22Rv1 (cell line): ENCODE data around the gene CCDC188.

Source experiments
- H3K27ac ChIP-seq: fragments of 450-650 bp; 2 replicates; pipeline ENCODE4 v1.5.1; 2017
- ZFX ChIP-seq: fragments of 450-650 bp; IDR thresholded peaks from 2 replicates; pipeline ENCODE4 v1.6.1; 2017; ENCODE audit warnings: antibody characterized with exemption, borderline replicate concordance
- TF ChIP-seq, protein P1 (sequence below): fragments of 450-650 bp; IDR thresholded peaks from 2 replicates; pipeline ENCODE4 v1.5.1; 2017; ENCODE audit warnings: mild to moderate bottlenecking

The CCDC188 gene

DNA sequence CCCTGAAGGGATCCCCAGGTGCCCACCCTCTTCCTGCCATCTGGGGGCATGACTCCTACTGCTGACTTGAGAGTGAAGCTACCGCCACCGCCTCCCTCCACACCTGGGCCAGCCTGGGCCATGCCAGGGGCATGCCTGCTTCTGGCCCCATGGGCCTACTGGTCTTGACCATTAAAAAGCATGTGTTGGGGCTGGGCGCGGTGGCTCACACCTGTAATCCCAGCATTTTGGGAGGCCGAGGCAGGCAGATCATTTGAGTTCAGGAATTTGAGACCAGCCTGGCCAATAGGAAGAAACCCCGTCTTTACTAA is 37.7 kb upstream of the CCDC188 start:
- TF ChIP-seq, protein P1, sequence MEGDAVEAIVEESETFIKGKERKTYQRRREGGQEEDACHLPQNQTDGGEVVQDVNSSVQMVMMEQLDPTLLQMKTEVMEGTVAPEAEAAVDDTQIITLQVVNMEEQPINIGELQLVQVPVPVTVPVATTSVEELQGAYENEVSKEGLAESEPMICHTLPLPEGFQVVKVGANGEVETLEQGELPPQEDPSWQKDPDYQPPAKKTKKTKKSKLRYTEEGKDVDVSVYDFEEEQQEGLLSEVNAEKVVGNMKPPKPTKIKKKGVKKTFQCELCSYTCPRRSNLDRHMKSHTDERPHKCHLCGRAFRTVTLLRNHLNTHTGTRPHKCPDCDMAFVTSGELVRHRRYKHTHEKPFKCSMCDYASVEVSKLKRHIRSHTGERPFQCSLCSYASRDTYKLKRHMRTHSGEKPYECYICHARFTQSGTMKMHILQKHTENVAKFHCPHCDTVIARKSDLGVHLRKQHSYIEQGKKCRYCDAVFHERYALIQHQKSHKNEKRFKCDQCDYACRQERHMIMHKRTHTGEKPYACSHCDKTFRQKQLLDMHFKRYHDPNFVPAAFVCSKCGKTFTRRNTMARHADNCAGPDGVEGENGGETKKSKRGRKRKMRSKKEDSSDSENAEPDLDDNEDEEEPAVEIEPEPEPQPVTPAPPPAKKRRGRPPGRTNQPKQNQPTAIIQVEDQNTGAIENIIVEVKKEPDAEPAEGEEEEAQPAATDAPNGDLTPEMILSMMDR, result no peak
- TF ChIP-seq ZFX, result no peak
- H3K27ac ChIP-seq, result no peak overlapping the region

DNA sequence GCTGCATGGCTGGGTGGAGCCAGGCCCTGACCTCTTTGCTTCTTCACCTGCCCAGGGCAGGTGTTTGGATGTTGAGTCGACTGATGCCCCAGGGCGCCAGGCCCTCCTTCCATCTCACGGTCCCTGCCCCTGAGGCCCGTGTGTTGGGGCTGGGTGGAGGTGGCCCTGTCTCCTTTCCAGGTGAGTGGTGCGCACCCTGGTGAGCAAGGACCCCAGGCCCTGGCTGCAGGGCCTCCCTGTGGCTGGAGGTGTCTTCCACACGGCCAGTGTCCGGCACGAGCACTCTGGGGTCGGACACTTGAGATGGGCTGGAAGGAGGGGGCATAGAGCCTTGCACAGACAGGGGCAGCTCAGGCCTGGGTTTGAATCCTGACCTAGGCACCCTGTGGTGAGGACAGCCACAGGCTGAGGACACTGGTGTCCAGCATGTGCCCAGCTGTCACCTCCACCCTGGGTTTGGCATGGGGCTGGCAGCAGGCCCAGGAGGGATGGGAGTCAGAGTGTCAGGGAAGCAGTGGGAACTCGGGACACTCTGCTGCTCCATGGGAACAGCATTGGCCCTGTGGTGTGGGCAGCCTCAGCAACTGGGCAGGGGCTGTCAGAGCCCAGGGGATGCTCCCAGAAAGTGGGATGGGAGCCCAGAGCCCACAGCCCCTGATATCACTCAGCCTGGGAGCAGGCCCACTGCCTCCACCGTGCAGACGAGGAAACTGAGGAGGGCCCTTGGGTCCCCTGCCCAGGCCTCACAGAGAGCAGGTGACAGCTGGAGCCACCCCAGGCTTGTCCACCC is 37.1 kb upstream of the CCDC188 start:
- TF ChIP-seq, protein P1, result no peak
- TF ChIP-seq ZFX, result no peak

DNA sequence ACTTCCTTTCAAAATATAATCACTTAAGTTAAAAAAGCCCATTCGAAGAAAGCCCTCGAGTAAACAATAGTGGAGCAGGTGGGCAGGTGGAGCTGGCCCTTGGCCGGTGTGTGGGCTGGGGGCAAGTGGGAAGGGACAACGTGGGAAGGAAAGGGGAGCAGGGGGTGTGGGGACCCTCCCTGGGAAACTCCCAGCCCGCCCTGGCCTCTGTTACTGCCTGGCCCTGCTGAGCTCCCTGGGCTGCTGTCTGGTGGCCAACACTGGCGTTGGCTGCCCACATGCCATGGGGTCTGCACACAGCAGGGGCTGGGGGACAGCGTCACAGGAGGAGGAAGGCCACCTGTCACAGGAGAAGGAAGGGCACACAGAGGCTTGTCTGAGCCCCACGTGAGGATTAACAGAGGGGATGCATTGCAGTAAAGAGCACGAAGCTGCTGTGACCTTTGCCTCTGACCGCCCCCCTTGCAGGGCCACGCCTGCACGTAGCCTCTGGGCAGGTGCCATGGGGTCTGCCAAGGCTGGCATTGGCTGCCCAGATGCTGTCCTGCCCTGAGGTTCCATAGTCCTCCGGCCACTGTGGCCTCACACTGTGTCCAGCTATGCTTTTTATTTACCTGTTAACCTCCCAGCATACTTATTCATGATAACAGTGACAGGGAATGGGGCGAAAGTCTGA is 36.2 kb upstream of the CCDC188 start:
- TF ChIP-seq, protein P1, result no peak
- TF ChIP-seq ZFX, result no peak
- H3K27ac ChIP-seq, result no peak overlapping the region

More for the DNA sequence above, 37.1 kb upstream of the CCDC188 start:
- H3K27ac ChIP-seq, result no peak overlapping the region

DNA sequence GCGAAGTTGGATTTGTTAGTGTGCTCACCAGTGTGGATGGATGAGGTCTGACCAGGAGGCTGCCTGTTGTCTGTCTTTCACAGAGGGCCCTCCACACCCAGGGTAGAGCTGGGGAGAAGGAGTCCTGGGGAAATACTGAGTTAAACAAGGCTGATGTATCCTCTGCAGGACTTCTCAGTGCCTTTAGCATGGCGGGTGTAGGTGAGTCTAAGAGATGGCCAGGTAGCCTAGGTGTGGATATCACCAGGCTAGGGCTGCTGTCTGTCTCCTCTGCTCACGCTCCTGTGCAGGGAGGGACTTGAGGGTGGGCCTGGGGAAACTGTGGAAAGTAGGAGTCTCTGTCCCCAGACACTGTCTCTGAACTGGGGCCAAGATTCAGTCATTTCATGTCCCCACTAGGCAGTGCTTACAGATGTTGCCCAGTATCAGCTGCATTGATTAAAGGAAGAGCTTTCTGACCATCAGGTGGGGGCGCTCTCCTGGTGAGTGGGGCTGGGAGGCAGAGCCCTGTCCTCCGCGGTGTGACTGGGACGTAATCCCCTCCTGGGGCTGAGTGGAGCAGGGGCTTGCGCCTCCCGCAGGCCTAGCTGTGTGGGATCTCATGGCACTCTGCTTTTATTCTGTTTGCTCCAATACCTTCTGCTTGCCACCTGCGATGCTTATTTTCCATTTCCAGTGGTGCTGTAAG is 35.5 kb upstream of the CCDC188 start:
- TF ChIP-seq, protein P1, result peak; percentile 37
- no peak for TF ChIP-seq ZFX
- no peak overlapping the region for H3K27ac ChIP-seq

GRCh38 chr22:20185750-20186149 is 34.9 kb upstream of the CCDC188 start:
- TF ChIP-seq ZFX, result no peak
- TF ChIP-seq, protein P1, result no peak
- H3K27ac ChIP-seq, result no peak overlapping the region

DNA sequence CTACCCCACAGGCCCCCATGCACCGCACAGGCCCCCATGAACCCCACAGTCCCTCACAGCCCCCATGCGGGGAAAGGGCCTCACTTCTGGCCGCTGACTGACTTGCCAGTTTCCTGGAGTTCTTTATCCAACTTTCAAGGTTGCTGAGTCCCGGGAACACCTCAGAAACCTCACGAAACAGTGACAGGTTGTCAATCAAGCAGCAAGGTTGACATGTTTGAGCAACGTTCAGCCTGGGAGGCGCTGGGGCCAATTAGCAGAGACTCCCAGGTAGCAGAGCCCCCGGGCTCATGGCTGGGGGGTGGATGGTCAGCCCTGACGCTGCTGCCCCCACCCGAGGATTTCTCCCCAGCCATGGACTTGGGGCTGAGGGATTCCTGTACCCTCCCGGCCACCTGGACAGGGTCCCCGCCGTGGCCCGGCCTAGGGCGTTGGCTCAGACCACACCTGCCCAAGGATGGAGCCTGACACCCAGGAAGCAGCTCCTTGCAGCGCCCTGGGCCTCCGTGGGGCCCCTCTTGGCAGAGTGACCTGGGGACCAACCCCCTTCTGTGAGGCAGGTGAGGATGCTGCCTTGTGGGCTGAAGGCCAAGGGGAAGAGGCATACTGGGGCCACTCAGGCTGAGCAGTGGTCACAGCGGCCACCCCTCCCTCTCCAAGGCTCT is 33.8 kb upstream of the CCDC188 start:
- H3K27ac ChIP-seq, result no peak overlapping the region
- TF ChIP-seq, protein P1, result no peak
- TF ChIP-seq ZFX, result no peak

DNA sequence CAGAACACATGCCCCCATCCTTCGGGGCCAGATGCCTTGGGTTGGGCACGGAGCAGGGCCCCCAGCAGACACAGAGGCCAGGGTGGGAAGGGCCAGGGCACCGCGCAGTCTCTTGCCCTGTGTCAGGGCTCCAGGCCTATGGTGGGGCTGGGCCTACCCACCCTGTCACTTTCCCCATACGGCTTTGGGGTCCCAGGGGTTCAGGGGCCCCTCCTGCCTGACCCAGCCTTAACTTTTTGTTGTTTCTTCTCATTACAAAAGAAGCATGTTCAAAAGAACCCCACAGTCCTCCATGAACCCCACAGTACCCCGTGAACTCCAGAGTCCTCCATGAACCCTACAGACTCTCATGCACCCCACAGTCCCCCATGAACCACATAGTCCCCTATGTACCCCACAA is 33.0 kb upstream of the CCDC188 start:
- no peak overlapping the region for H3K27ac ChIP-seq
- TF ChIP-seq, protein P1, result no peak
- TF ChIP-seq ZFX, result no peak
